Activated T-cell treated with anti-CD3 and anti-CD28 coated beads for 24 hours (primary cell): ENCODE results near the gene PDE10A.

Source experiments
- DNase-seq: peaks from one replicate; pipeline ENCODE4 v3.0.0-alpha.2; 2020; ENCODE audit warnings: low read depth

PDE10A gene

DNA sequence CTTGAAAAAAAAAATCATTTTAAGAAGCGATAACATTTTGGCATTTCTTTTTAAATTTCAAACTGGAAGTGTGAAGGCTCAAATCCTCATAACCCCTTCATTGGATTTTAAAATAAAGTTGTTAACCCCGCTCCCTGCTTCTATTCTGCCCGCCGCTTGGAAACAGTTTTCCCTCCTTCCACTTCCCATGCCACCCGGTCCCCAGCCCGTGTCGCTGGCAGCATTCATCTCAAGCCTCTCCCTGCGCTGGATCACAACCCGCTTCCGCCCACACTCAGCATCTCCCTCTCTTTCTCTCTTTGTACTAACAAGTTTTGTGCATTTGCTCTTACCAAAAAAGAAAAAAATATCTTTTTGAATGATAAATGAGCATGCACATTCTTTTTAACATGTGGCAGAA is 15.4 kb upstream of the PDE10A start:
- DNase-seq = no peak

DNA sequence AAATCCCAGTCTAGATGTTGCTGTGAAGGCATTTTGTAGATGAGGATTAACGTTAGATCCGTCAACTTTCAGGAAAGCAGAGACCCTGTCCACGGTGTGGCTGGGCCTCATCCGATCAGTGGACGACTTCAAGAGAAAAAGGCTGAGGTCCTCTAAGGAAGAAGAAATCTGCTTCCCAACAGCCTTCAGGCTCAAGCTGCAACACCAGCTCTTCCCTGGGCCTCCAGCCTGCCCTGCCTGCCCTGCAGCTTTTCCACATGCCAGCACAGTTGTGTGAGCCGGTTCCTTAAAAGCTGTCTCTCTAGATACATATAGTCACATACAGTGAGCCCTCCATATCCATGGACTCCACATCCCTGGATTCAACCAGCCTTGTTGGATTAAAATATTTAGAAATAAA is 14.1 kb upstream of the PDE10A start:
- no peak for DNase-seq

GRCh38 chr6:165676435-165677068 is 13.5 kb upstream of the PDE10A start:
- DNase-seq = no peak

DNA sequence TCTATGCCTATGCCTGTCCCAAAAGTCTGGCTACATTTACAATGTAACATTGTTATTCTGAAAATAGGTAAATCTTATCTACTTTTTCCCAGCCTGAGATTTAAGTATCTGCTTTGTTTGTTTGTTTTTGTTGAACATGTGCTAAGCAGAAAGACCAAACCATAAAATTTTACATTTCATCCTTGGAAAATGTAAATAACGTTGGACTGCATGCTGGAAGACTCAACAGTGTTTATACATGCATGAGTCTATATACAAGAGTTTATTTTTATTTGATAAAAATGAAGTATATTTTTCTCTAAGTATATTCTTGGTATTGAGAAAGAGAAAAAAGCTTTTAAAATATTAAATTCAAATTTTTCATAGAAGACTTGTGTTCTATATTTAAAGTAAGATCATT is 12.1 kb upstream of the PDE10A start:
- no peak for DNase-seq

DNA sequence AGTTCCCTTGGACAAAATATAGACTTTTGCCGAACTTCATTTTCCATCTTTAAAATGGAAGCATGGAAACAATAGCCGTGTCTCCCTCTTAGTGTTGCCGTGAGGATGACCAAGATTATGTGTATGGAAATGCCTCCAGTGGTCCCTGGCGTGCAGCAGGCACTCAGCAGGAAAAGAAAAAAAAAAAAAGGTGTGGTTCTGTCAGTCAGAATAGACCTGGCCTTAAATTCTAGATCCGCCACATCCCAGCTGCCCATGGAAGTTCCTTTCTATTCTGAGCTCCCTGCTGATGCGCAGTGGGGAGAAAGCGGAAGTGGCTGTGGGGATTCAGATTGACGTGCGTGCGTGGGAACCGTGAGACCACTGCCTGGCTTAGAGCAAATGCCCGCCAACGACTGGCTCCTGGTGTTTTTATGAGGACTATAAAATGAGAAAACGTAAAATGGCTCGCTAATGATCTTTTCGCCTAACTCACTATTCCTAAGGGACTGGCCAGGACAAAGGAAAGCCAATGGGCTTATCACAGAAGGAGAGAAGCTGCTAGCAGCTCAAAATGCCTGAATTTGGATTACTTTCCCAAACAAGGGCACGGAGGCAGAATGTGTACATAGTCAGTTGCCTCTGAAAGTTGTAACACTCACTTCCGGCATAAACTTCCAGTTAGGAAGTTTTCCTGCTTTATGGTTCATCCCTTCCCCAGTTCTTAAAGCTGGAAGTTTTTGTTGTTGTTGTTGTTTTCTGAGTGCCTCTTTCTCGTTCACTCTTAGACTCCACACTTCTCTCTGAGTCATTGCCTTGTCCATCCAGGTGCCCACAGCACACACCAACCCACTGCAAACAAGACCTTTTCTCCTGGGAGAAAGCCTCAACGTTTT is 11.4 kb upstream of the PDE10A start:
- DNase-seq = no peak

DNA sequence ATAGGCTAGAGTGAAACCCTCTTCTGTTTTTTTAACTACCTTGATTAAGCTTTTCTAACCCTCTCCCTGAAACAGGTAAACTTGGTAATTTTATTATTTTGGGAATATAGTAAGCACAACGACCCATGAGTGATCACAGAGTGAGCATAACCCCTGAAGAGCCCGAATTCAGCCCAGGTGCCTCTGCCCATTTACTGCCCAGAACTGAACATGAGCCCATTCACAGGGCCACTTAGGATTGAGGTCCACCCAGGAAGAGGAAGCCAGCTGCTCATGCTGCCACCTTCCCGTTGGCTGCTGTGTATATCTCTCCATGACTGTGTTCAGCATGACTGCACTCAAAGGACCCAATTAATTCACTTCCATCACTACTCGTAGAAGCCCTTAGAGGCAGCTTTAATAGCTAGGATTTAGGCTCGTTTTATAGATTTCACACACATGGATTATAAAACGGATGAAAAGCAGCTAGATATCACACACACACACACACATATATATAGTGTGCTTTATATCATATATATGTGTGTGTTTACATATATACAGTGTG is 8.3 kb upstream of the PDE10A start:
- no peak for DNase-seq

GRCh38 chr6:165668951-165669350 is 5.9 kb upstream of the PDE10A start:
- DNase-seq = no peak

- no peak for DNase-seq
Measured at GRCh38 chr6:165665384-165665672, 2.3 kb upstream of the PDE10A start.

GRCh38 chr6:165664559-165665383 is 1.7 kb upstream of the PDE10A start:
- no peak for DNase-seq

- no peak for DNase-seq
Measured at GRCh38 chr6:165663736-165664558, 906 bp upstream of the PDE10A start.

DNA sequence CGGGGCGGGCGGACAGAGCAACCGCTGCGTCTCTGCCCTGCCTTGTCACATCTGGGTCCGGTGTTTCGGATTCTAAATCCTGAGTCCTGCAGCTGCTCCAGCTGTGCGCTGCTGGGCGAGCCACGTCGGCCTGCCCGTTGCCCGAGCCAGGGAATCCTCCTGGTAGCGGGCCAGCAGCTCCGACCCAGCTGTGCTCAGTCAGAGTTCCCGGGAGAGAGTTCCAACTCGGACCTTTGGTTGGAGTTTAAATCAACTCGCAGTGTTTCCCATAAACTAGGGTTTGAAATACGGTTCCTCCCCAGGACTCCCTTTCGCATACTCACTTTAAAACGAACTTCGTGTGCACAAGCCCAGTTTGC is 315 bp upstream of the PDE10A start:
- DNase-seq = no peak

DNA sequence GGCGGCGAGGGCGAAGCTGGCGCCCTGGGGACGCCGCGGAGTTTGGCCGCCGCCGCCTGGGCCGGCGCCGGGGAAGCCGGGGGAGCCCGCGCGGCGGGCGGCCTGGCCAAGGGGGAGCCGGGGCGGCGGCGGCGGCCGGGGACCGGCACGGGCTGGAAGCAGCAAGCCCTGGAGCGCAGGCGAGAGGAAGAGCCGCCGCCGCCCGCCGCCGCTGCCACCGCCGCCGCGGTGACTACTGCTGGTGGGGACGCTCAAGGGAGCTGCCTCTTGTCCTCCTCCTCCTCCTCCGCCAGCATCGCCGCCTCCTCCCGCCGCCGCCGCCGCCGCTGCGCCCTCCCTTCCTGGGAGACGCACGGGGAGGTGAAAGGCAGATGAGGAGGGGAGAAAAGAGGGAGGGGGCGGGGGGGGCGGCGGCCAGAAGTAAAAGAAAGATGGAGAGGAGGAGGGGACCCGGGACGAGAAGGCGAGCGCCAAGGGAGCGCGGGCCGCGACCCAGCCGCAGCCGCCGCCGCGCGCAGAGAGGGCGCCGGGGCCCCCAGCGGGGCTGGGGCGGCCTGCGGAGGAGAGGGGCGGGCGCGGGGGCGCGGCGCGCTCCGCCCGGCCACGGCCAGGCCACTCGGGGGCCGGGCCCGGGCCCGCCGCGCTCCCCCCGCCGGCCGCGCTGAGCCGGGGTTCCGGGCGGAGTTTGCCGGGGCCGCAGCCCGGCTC is 846 bp downstream of the PDE10A start:
- DNase-seq = no peak

- no peak for DNase-seq
Measured at GRCh38 chr6:165661664-165662025, 1.4 kb downstream of the PDE10A start.

DNA sequence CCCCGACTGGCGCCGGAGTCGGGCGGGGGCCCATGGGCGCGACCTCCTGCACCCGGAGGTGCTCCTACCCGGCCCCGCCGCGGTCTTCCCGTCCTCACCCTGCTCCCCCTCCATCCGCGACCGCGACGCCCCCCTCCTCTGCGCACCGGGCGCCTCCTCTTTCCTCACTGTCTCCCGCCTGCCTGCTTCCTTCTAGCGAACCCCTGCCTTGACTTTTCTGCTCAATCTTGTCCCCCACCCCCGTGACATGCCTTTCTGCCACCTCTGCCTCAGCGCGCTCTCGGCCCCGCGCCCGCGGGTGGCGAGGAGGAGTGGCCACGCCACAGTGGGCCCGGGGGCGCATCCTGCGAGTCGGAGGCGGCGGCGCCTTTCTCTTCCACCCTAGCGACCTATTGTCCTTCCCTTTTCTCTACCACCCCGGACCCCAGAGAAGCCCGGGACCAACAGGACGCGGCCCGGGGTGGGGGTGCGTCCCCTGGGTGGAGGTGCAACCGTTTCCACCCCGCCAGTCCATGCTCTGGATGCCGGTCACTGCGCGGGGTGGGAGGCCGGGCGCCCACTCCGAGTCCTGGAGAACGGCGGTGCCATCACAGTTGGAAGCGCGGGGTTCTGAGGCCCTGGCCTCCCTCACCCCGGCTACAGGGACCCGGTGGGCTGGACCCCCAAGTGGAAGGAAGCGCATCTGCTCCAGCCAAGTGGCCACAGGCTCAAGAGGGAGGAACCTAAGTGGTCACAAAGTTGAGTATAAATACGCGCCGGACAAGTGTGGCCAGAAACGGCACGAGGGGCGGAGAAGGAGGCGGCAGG is 2.0 kb downstream of the PDE10A start:
- no peak for DNase-seq

DNA sequence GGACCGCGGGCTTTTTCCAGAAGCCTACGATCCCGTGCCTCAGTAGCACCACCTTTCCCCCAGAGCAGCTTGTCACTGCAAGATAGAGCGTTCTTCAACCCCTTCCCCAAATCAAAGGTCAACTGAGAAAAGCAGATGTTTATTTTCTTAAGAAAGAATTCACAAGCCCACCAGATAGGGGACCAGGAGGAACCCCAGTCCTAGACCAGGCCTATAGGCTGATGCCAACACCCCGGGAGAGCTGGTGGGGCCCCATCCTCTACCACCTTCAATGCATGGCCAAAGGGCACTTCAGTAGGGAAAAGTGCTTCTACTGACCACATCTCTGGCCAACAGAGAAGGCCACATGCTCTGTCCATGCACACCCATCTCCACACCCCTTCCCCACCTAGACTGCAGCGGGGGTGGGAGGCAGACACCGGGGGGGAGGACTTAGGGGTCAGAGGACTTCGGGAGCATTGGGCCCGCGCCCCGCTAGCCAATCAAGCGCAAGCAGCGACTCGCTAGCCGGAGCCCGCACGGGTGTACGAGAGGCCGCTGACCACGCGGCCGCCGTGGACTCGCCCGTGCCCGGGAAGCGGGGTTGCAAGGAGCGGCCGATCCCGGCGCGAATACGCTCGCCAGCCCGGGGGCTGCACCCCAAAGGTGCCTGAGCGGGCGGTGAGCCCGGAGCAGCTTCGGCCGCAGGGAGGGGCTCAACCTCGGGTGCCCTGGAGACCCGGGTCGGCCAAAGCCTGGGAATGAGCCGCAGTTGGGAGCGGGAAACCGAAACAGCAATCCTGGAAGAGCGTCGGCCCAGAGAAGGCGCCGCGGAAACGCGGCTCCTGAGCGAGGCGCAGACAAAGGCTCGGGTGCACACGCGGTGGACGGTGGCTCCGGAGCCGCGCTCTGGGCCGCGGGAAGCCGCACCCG is 2.8 kb downstream of the PDE10A start:
- DNase-seq = no peak

- DNase-seq = no peak
Measured at GRCh38 chr6:165658395-165659058, 4.5 kb downstream of the PDE10A start.

DNA sequence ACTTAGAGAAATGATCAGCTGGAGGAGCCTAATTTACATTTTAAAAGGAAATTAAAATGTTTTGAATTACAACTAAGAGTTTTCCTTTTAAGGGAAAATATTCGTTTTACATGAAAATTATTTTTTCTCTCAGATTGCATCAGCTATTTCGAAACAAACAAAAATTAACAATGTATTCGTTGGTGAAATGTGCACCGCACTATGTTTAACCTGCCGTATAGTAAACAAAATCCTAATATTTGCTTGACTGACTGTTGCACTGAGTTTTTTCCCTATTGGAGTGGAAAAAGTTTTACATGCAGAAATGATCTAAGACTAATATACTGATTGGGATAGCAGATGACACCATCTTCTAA is 5.7 kb downstream of the PDE10A start:
- DNase-seq = no peak

DNA sequence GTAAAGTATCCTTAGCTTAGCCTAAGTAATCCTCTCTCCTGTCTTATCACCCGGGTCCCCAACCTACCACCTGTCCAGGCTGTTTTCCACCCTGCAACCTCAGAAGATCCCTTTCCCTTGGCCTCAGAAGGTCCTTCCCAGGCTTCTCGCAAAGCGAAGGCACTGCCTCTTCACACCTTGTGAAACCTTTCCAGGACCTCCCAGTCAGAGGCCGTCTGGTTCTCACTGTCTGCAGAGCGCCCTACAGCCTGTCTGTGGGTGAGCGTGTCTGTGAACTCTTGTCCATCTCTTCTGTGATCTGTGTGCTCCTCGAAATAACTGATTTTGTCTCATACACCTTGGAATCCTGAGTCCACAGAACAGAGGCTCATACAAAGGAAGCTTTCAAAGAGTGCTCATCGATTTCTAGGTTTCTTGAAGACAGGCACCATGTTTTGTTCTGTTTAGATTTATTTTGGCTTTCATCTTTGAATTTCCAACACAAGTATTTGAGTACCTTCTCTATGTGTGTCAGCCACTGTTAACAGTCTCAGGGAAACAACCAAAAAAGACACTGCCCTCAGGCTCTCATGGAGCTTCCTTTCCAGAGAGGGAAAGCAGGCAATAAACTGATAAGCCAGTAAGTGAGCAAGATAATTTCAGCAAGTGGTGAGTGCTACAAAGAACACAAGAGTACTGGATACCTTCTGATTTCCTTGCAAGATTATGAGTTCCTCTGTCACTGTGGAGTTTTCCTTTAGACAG is 6.3 kb downstream of the PDE10A start:
- DNase-seq = no peak
